Body of pancreas (tissue), 4 donors: Measurements from ENCODE around the gene SLC12A7.

ENCODE experiments used
- CTCF ChIP-seq, 7 experiments: fragments of 450-650 bp in 4 of 7; fragments of 200-600 bp in 3 of 7; sonication (generic) in 3 of 7; IDR thresholded peaks; one replicate each; pipeline ENCODE4 v1.5.1; 2016 to 2019; ENCODE audit warnings: antibody characterized with exemption in 7 of 7
- POLR2A ChIP-seq, 3 donors: fragments of 450-650 bp; IDR thresholded peaks; one replicate each; pipeline ENCODE4 v1.6.1; 2016; ENCODE audit warnings: antibody characterized with exemption in 3 of 3, mild to moderate bottlenecking in 2 of 3

- no peak for TF ChIP-seq CTCF (IDR thresholded peaks at IDR 0.05)
- TF ChIP-seq POLR2A (IDR thresholded peaks at IDR 0.05): no peak
These were observed 17.1 kb downstream of the SLC12A7 start for GRCh38 chr5:1094670-1095190.
